D721Med (cell line): Measurements from ENCODE around the gene ZDHHC14.

Experiments used
- DNase-seq: peaks from one replicate; pipeline ENCODE4 v3.0.0; 2011; ENCODE audit warnings: low spot score; ENCODE audit not compliant: insufficient read length
- FAIRE-seq: peaks from 2 replicates; lab custom pipeline; 2011; peaks lifted over from hg19 to GRCh38; lab: Jason Lieb, UNC
- TF ChIP-seq, protein P1 (sequence below): IDR thresholded peaks from 2 replicates; pipeline ENCODE4 v1.5.1; 2012; ENCODE audit warnings: mild to moderate bottlenecking, control low read depth; ENCODE audit not compliant: insufficient read depth; ENCODE audit errors: missing control alignments

ZDHHC14 gene

DNA sequence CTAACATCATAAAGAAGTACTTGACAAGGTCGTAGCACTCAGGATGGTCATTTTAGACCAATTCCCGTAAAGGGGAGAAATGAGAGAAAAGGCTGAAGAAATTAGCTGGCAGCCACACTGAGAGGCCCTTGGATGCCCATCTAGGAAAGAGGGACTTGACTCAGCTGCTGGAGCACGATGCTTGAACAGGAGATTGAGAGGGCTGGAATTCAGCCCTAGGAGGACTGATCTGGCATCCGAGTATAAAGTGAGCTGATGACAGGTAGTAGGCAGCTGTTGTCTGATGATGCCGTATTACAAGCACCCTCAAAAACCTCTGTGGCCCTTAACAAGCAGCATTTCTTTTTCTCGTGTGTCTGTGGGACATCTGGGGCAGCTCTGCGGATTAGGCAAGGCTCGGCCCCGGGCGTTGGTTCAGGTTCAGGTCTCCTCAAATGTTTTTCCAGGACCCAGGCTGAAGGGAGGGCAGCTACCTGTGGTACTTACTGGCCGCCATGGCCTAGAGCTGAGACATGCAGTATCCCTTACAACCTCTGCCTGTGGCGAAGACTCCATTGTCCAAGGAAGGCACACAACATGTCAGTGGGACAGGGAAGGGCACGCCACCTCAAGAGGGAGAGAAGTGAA lies 222.4 kb downstream of the ZDHHC14 start:
- no peak for DNase-seq
- FAIRE-seq, result no peak
- TF ChIP-seq, protein P1, sequence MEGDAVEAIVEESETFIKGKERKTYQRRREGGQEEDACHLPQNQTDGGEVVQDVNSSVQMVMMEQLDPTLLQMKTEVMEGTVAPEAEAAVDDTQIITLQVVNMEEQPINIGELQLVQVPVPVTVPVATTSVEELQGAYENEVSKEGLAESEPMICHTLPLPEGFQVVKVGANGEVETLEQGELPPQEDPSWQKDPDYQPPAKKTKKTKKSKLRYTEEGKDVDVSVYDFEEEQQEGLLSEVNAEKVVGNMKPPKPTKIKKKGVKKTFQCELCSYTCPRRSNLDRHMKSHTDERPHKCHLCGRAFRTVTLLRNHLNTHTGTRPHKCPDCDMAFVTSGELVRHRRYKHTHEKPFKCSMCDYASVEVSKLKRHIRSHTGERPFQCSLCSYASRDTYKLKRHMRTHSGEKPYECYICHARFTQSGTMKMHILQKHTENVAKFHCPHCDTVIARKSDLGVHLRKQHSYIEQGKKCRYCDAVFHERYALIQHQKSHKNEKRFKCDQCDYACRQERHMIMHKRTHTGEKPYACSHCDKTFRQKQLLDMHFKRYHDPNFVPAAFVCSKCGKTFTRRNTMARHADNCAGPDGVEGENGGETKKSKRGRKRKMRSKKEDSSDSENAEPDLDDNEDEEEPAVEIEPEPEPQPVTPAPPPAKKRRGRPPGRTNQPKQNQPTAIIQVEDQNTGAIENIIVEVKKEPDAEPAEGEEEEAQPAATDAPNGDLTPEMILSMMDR, result no peak

DNA sequence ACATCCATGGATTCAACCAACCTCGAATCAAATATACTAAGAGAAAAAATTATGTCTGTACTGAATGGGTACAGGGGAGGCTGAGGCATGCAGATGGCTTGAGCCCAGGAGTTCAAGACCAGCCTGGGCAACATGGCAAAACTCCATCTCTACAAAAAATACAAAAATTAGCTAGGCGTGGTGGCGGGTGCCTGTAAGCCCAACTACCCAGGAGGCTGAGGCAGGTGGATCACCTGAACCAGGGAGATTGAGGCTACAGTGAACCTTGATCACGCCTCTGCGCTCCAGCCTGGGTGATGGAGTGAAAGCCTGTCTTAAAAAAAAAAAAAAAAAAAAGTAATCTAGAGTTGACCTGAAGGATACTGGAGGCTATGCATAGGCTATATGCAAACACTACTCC lies 223.0 kb downstream of the ZDHHC14 start:
- FAIRE-seq (no peak), DNase-seq (no peak)
- TF ChIP-seq, protein P1, result no peak

DNA sequence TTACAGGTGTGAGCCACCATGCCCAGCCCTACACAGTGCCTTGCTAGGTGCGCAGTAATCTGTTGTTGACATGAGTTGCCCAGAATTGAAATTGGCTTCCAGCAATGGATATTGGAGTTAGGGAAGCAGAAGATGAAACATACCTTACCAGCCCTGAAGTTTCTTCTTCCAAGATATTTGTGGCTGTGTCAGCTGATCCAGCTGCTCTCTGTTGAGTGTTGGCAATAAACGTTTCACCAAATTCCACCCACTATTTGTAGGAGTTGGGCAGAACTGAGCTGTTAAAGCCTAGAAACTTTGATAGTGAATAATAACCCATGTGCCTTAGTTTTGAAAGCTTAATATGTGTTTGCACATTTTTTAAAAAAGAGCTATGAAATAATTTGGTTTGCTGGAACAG lies 223.8 kb downstream of the ZDHHC14 start:
- FAIRE-seq, result no peak
- DNase-seq, result no peak
- TF ChIP-seq, protein P1, result no peak

DNA sequence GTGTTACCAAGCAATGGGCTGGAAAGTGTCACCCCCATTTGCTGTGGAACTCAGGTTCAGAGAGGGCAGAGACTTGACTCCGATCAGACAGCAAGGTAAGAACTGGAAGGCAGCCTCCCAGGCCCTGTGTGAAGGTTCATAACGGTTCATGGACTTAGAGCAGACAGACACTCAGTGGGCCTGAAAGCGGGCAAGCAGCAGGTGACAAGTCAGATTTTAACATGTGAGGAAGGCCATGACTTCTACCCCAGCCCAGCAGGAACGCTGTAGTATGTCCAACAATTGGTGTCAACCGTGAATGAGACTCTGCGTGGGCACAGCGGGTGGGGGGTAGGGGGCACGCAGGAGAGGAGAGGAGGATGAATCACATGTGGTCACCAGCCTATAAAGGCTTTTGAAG lies 224.5 kb downstream of the ZDHHC14 start:
- DNase-seq (no peak), FAIRE-seq (no peak)
- TF ChIP-seq, protein P1, result no peak

DNA sequence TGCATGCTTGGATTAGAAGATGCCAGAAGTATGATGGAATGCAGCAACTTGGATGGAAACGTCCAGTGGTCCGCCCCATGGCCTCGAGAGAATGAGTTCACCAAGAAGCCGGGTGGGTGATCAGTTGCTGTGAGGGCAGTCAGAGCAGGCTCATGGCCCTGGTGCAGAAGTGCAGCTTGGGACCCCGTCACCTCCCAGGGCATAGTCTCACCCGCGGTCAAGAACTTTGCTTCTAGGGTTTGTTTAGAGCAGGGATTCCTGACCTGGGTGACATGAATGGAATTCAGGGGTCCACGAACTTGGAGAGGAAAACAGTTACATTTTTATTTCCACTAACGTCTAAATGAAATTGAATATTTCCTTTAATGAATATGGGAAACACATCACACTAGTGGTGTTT lies 225.5 kb downstream of the ZDHHC14 start:
- TF ChIP-seq, protein P1, result no peak
- FAIRE-seq (no peak), DNase-seq (no peak)

DNA sequence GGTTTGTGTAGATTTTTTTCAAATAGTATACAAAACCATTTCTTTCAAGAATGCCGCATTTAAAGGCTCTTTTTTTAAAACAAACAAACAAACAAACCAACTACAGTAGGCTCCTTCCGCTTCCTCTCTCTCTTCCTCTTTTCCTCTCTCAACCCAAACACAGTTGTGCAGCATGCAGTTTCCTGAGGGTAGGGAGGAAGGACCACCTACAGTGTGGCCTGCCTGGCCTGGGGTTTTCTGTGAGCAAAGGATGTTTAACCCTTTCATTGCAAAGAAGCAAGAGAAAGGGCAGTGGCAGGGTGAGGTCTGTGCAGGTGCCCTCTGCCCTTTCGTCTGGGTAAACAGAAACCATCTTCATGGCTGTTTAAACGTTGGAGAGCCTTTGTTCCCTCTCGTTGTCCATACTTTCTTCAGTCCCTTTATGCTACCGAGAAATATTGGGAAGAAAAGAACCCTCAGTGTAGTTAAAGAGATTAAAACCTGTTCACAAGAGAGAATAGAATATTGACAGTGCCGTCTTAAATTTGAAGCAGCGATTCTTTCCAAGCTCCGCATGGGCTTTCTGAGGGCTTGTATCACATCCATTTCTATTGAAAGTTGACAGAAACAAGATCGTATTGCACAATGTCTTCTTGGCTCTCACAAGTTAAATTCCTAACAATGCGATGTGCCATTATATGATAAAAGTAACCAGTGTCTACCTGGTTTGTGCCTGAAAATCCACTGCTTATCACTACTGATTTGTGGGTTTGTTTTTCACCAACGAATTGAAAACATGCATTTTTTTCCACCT lies 226.5 kb downstream of the ZDHHC14 start:
- FAIRE-seq (no peak), DNase-seq (no peak)
- TF ChIP-seq, protein P1, result no peak
